Measurements from ENCODE around the gene CCDC138. TPM values are rescaled to one million over a fixed set of nuclear protein-coding genes. Genes with fewer than 3 reads are reported as not detected.

CCDC138 gene
- total RNA-seq, 1 donor from 2014 or later: 20.1 TPM

- Mint-ChIP-seq H3K9me3 (no peaks in the 10 kb centered on the region), H3K4me3 (no peak overlapping the region), H3K36me3 (ENCODE audit: low read depth) (no peaks in the 10 kb centered on the region), H3K27ac (no peak overlapping the region), H3K27me3 (no peaks in the 10 kb centered on the region), H3K4me1 (peaks cover 5% of the 10 kb centered on the region)
- intact Hi-C loops (cut with micrococcal nuclease): no loop called here
- no peak for DNase-seq
Measured at GRCh38 chr2:108910541-108911396, 124.2 kb downstream of the CCDC138 start.

GRCh38 chr2:108911401-108911800 is 124.8 kb downstream of the CCDC138 start:
- Mint-ChIP-seq H3K27ac (no peak overlapping the region), H3K4me3 (no peak overlapping the region), H3K9me3 (no peaks in the 10 kb centered on the region), H3K27me3 (no peaks in the 10 kb centered on the region), H3K36me3 (ENCODE audit: low read depth) (no peaks in the 10 kb centered on the region), H3K4me1 (peaks cover 6% of the 10 kb centered on the region)
- DNase-seq: no peak
- intact Hi-C loops (cut with micrococcal nuclease): no loop called here

GRCh38 chr2:108911807-108912628 is 125.4 kb downstream of the CCDC138 start:
- H3K4me3 Mint-ChIP-seq: no peak overlapping the region
- H3K4me1 Mint-ChIP-seq: peaks cover 6% of the 10 kb centered on the region
- no peaks in the 10 kb centered on the region for H3K9me3 Mint-ChIP-seq
- no peak overlapping the region for H3K27ac Mint-ChIP-seq
- no peaks in the 10 kb centered on the region for H3K36me3 Mint-ChIP-seq (ENCODE audit: low read depth)
- intact Hi-C loops (cut with micrococcal nuclease): no loop called here
- H3K27me3 Mint-ChIP-seq: no peaks in the 10 kb centered on the region
- no peak for DNase-seq

- H3K36me3 Mint-ChIP-seq (ENCODE audit: low read depth): no peaks in the 10 kb centered on the region
- H3K9me3 Mint-ChIP-seq: no peaks in the 10 kb centered on the region
- no peak overlapping the region for H3K27ac Mint-ChIP-seq
- H3K4me1 Mint-ChIP-seq: peaks cover 6% of the 10 kb centered on the region
- intact Hi-C loops (cut with micrococcal nuclease): no loop called here
- no peaks in the 10 kb centered on the region for H3K27me3 Mint-ChIP-seq
- H3K4me3 Mint-ChIP-seq: no peak overlapping the region
- DNase-seq: no peak
Measured at GRCh38 chr2:108912629-108912902, 126.0 kb downstream of the CCDC138 start.

- Mint-ChIP-seq H3K4me1 (peaks cover 6% of the 10 kb centered on the region), H3K4me3 (no peak overlapping the region), H3K27me3 (no peaks in the 10 kb centered on the region), H3K9me3 (no peaks in the 10 kb centered on the region), H3K36me3 (ENCODE audit: low read depth) (no peaks in the 10 kb centered on the region), H3K27ac (no peak overlapping the region)
- no peak for DNase-seq
- intact Hi-C loops (cut with micrococcal nuclease): no loop called here
Measured at GRCh38 chr2:108916122-108916795, 129.7 kb downstream of the CCDC138 start.

- intact Hi-C loops (cut with micrococcal nuclease): no loop called here
- DNase-seq: no peak
- no peaks in the 10 kb centered on the region for H3K36me3 Mint-ChIP-seq (ENCODE audit: low read depth)
Measured at GRCh38 chr2:108916796-108917421, 130.3 kb downstream of the CCDC138 start.

GRCh38 chr2:108917526-108917925 is 131.0 kb downstream of the CCDC138 start:
- DNase-seq: no peak
- intact Hi-C loops (cut with micrococcal nuclease): no loop called here
- Mint-ChIP-seq H3K4me1 (peaks cover 6% of the 10 kb centered on the region), H3K36me3 (ENCODE audit: low read depth) (no peaks in the 10 kb centered on the region), H3K4me3 (no peak overlapping the region), H3K27me3 (no peaks in the 10 kb centered on the region), H3K27ac (no peak overlapping the region), H3K9me3 (no peaks in the 10 kb centered on the region)

More at GRCh38 chr2:108916796-108917421, 130.3 kb downstream of the CCDC138 start:
- Mint-ChIP-seq H3K27me3 (no peaks in the 10 kb centered on the region), H3K4me3 (no peak overlapping the region), H3K4me1 (peaks cover 6% of the 10 kb centered on the region), H3K9me3 (no peaks in the 10 kb centered on the region), H3K27ac (no peak overlapping the region)

GRCh38 chr2:108918156-108918874 is 131.7 kb downstream of the CCDC138 start:
- Mint-ChIP-seq H3K36me3 (ENCODE audit: low read depth) (no peaks in the 10 kb centered on the region), H3K4me1 (peaks cover 6% of the 10 kb centered on the region), H3K9me3 (no peaks in the 10 kb centered on the region), H3K4me3 (no peak overlapping the region), H3K27ac (no peak overlapping the region), H3K27me3 (no peaks in the 10 kb centered on the region)
- intact Hi-C loops (cut with micrococcal nuclease): no loop called here
- no peak for DNase-seq

GRCh38 chr2:108918941-108919341 is 132.4 kb downstream of the CCDC138 start:
- Mint-ChIP-seq H3K27me3 (no peaks in the 10 kb centered on the region), H3K9me3 (no peaks in the 10 kb centered on the region), H3K27ac (no peak overlapping the region), H3K4me3 (no peak overlapping the region), H3K36me3 (ENCODE audit: low read depth) (no peaks in the 10 kb centered on the region), H3K4me1 (peaks cover 6% of the 10 kb centered on the region)
- intact Hi-C loops (cut with micrococcal nuclease): no loop called here
- no peak for DNase-seq

GRCh38 chr2:108919571-108920373 is 133.2 kb downstream of the CCDC138 start:
- H3K4me3 Mint-ChIP-seq: no peak overlapping the region
- H3K27me3 Mint-ChIP-seq: no peaks in the 10 kb centered on the region
- intact Hi-C loops (cut with micrococcal nuclease): loop anchor here (10.0 kb wide), 1 partner anchor 205 kb away; the partner anchor contains the start of gene SH3RF3
- H3K9me3 Mint-ChIP-seq: no peaks in the 10 kb centered on the region
- no peak for DNase-seq
- no peaks in the 10 kb centered on the region for H3K36me3 Mint-ChIP-seq (ENCODE audit: low read depth)
- no peak overlapping the region for H3K27ac Mint-ChIP-seq
- H3K4me1 Mint-ChIP-seq: peaks cover 2% of the 10 kb centered on the region

- Mint-ChIP-seq H3K4me1 (peaks cover 2% of the 10 kb centered on the region), H3K36me3 (ENCODE audit: low read depth) (no peaks in the 10 kb centered on the region), H3K4me3 (no peak overlapping the region), H3K27ac (no peak overlapping the region), H3K9me3 (no peaks in the 10 kb centered on the region), H3K27me3 (no peaks in the 10 kb centered on the region)
- intact Hi-C loops (cut with micrococcal nuclease): loop anchor here (10.0 kb wide), 1 partner anchor 204 kb away; the partner anchor contains the start of gene SH3RF3
- no peak for DNase-seq
Measured at GRCh38 chr2:108920686-108921085, 134.1 kb downstream of the CCDC138 start.

- H3K27me3 Mint-ChIP-seq: no peaks in the 10 kb centered on the region
- intact Hi-C loops (cut with micrococcal nuclease): loop anchor here (10.0 kb wide), 1 partner anchor 203 kb away; the partner anchor contains the start of gene SH3RF3
- no peak overlapping the region for H3K4me3 Mint-ChIP-seq
- no peaks in the 10 kb centered on the region for H3K36me3 Mint-ChIP-seq (ENCODE audit: low read depth)
- H3K4me1 Mint-ChIP-seq: no peaks in the 10 kb centered on the region
- DNase-seq: no peak
- H3K9me3 Mint-ChIP-seq: no peaks in the 10 kb centered on the region
- no peak overlapping the region for H3K27ac Mint-ChIP-seq
Measured at GRCh38 chr2:108921096-108922030, 134.8 kb downstream of the CCDC138 start.

Data from activated CD4-positive, alpha-beta T cell treated with anti-CD3 and anti-CD28 coated beads, Interleukin-2, amount 10 ng/mL, durations not matched to agents 24 days and 14 days (primary cell).